Measurements from ENCODE around the gene SND1.

- TF ChIP-seq CTCF (conservative IDR thresholded peaks at IDR 0.05 in 1 of 2, IDR thresholded peaks at IDR 0.05 in 1 of 2; ENCODE audit: extremely low read depth in 1 of 2, insufficient read depth in 1 of 2, low read depth in 1 of 2, low read length in 2 of 2) (no peak), EZH2 (IDR thresholded peaks at IDR 0.05; ENCODE audit: borderline replicate concordance, low read length) (no peak)
Observed at GRCh38 chr7:127928222-127928621, 276.2 kb downstream of the SND1 start.

Measured in mammary epithelial cell (primary cell).